Neural cell (in vitro differentiated cells): ENCODE measurements around the gene LRRC8B. TPM values are rescaled to one million over a fixed set of nuclear protein-coding genes. Genes with fewer than 3 reads are reported as not detected.

Experiments used
- H2AFZ ChIP-seq: fragments of 200-600, 300-800 bp; sonication (generic), shearing (Covaris generic); 2 replicates; pipeline ENCODE4 v1.6.0; 2014; ENCODE audit warnings: low read depth, mild to moderate bottlenecking, antibody characterized with exemption, low read length, moderate library complexity
- H3F3A ChIP-seq: fragments of 200-600 bp; shearing (Covaris generic); 2 replicates; pipeline ENCODE4 v1.6.1; 2016; ENCODE audit warnings: mild to moderate bottlenecking, moderate library complexity, mixed read lengths, antibody characterized with exemption, low read length; ENCODE audit not compliant: insufficient read depth, poor library complexity, severe bottlenecking
- H3K27ac ChIP-seq: fragments of 200-600, 300-800 bp; sonication (generic), shearing (Covaris generic); 2 replicates; pipeline ENCODE4 v1.5.1; 2014; ENCODE audit warnings: mild to moderate bottlenecking, low read length, moderate library complexity
- H3K27me3 ChIP-seq: fragments of 300-800, 200-600 bp; sonication (generic), shearing (Covaris generic); 2 replicates; pipeline ENCODE4 v1.6.0; 2014; ENCODE audit warnings: mild to moderate bottlenecking, low read depth, low read length, moderate library complexity; ENCODE audit not compliant: insufficient read depth
- H3K36me3 ChIP-seq: fragments of 300-800, 200-600 bp; sonication (generic), shearing (Covaris generic); 2 replicates; pipeline ENCODE4 v1.5.1; 2014; ENCODE audit warnings: mild to moderate bottlenecking, antibody characterized with exemption, low read length, moderate library complexity; ENCODE audit not compliant: insufficient read depth
- H3K4me2 ChIP-seq: fragments of 300-800, 200-600 bp; sonication (generic), shearing (Covaris generic); 2 replicates; pipeline ENCODE4 v1.6.0; 2014; ENCODE audit warnings: mild to moderate bottlenecking, low read length
- H3K4me3 ChIP-seq: fragments of 300-800, 200-600 bp; sonication (generic), shearing (Covaris generic); 2 replicates; pipeline ENCODE4 v1.5.1; 2014; ENCODE audit warnings: mild to moderate bottlenecking, low read length, moderate library complexity
- H3K79me2 ChIP-seq: fragments of 200-600 bp; shearing (Covaris generic); replicated peaks from 2 replicates; pipeline ENCODE4 v1.6.0; 2014; ENCODE audit warnings: mild to moderate bottlenecking, low read length, moderate library complexity; ENCODE audit not compliant: insufficient read depth
- H3K9ac ChIP-seq: fragments of 300-800, 200-600 bp; sonication (generic), shearing (Covaris generic); 2 replicates; pipeline ENCODE4 v1.6.1; 2016; ENCODE audit warnings: mild to moderate bottlenecking, low read length, mixed read lengths
- H3K9me2 ChIP-seq: fragments of 200-600 bp; shearing (Covaris generic); 2 replicates; pipeline ENCODE4 v1.6.1; 2016; ENCODE audit warnings: mild to moderate bottlenecking, low read length, mixed read lengths; ENCODE audit not compliant: insufficient read depth
- H3K9me3 ChIP-seq: fragments of 200-600, 300-800 bp; sonication (generic), shearing (Covaris generic); 2 replicates; pipeline ENCODE4 v1.6.1; 2016; ENCODE audit warnings: mild to moderate bottlenecking, mixed run types, low read length, moderate library complexity, mixed read lengths
- H4K20me1 ChIP-seq: fragments of 200-600 bp; shearing (Covaris generic); 2 replicates; pipeline ENCODE4 v1.6.1; 2016; ENCODE audit warnings: mild to moderate bottlenecking, mixed run types; ENCODE audit not compliant: insufficient read depth
- CTCF ChIP-seq: fragments of 450-650 bp; IDR thresholded peaks from 2 replicates; pipeline ENCODE4 v1.5.1; 2014; ENCODE audit warnings: antibody characterized with exemption, mild to moderate bottlenecking, moderate library complexity; ENCODE audit not compliant: poor library complexity, severe bottlenecking
- EP300 ChIP-seq: fragments of 450-650 bp; conservative IDR thresholded peaks from 2 replicates; pipeline ENCODE4 v1.6.1; 2014; ENCODE audit warnings: antibody characterized with exemption, mild to moderate bottlenecking, moderate library complexity; ENCODE audit not compliant: poor library complexity, severe bottlenecking
- EZH2 ChIP-seq: fragments of 200-600, 300-800 bp; shearing (Covaris generic), sonication (generic); IDR thresholded peaks from 2 replicates; pipeline ENCODE4 v1.6.1; 2014; ENCODE audit warnings: antibody characterized with exemption, low read length, borderline replicate concordance, mild to moderate bottlenecking; ENCODE audit not compliant: insufficient read depth, poor library complexity, severe bottlenecking
- MXI1 ChIP-seq: fragments of 450-650 bp; conservative IDR thresholded peaks from 2 replicates; pipeline ENCODE4 v1.6.1; 2014; ENCODE audit warnings: antibody characterized with exemption, mild to moderate bottlenecking; ENCODE audit not compliant: poor library complexity, severe bottlenecking
- POLR2AphosphoS5 ChIP-seq: IDR thresholded peaks from 2 replicates; pipeline ENCODE4 v1.6.1; 2012
- RAD21 ChIP-seq: fragments of 450-650 bp; conservative IDR thresholded peaks from 2 replicates; pipeline ENCODE4 v1.6.1; 2014; ENCODE audit warnings: antibody characterized with exemption, mild to moderate bottlenecking, moderate library complexity
- SMC3 ChIP-seq: fragments of 450-650 bp; conservative IDR thresholded peaks from 2 replicates; pipeline ENCODE4 v1.6.1; 2014; ENCODE audit warnings: antibody characterized with exemption, mild to moderate bottlenecking, moderate library complexity; ENCODE audit not compliant: poor library complexity
- TAF1 ChIP-seq: IDR thresholded peaks from 2 replicates; pipeline ENCODE4 v1.6.1; 2012; ENCODE audit warnings: low read depth
- polyA plus RNA-seq: library from polyadenylated mRNA; depleted of rRNA; stranded (reverse); fragments of >200 nt; gene quantifications from 2 replicates; pipeline ENCODE4 v1.2.3, GENCODE V29; 2014
- TF ChIP-seq, protein P1 (sequence below): IDR thresholded peaks from 2 replicates; pipeline ENCODE4 v1.6.1; 2012; ENCODE audit warnings: borderline replicate concordance

LRRC8B gene
- polyA plus RNA-seq, 1 donor from 2014 or later: 15.9 TPM

DNA sequence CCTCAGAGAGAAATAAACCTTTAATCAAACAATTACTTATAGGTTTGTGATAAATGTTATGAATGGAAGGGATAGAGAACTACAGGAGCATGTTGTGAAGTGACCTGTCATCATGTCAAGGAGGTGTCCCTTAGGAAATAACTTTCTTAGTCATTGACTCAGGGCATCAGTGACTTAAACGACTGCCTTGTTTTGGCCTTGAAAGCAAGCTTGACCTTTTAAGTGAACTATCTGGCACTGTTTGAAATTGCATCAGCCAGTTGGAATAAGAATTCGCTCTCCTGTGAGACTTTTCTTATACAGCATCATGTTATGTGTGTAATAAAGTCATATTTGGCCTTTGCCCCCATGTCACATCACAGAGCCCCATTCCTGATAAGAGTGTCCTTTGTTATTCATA, 30.9 kb downstream of the LRRC8B start:
- TF ChIP-seq MXI1 (no peak), TAF1 (no peak), POLR2AphosphoS5 (no peak)
- no peaks in the 10 kb centered on the region for H4K20me1 ChIP-seq
- no peaks in the 10 kb centered on the region for H3K27me3 ChIP-seq
- no peak overlapping the region for H3K4me3 ChIP-seq
- H3K36me3 ChIP-seq: peaks cover 4% of the 10 kb centered on the region
- no peak overlapping the region for H2AFZ ChIP-seq
- H3K4me2 ChIP-seq: no peak overlapping the region
- H3K9me3 ChIP-seq: no peaks in the 10 kb centered on the region
- no peaks in the 10 kb centered on the region for H3F3A ChIP-seq
- no peaks in the 10 kb centered on the region for H3K9me2 ChIP-seq
- H3K27ac ChIP-seq: no peak overlapping the region
- H3K9ac ChIP-seq: no peak overlapping the region
- no peaks in the 10 kb centered on the region for H3K79me2 ChIP-seq

- H3K9me2 ChIP-seq: no peaks in the 10 kb centered on the region
- H3K27ac ChIP-seq: no peak overlapping the region
- no peak overlapping the region for H2AFZ ChIP-seq
- no peaks in the 10 kb centered on the region for H3F3A ChIP-seq
- TF ChIP-seq, protein P1, sequence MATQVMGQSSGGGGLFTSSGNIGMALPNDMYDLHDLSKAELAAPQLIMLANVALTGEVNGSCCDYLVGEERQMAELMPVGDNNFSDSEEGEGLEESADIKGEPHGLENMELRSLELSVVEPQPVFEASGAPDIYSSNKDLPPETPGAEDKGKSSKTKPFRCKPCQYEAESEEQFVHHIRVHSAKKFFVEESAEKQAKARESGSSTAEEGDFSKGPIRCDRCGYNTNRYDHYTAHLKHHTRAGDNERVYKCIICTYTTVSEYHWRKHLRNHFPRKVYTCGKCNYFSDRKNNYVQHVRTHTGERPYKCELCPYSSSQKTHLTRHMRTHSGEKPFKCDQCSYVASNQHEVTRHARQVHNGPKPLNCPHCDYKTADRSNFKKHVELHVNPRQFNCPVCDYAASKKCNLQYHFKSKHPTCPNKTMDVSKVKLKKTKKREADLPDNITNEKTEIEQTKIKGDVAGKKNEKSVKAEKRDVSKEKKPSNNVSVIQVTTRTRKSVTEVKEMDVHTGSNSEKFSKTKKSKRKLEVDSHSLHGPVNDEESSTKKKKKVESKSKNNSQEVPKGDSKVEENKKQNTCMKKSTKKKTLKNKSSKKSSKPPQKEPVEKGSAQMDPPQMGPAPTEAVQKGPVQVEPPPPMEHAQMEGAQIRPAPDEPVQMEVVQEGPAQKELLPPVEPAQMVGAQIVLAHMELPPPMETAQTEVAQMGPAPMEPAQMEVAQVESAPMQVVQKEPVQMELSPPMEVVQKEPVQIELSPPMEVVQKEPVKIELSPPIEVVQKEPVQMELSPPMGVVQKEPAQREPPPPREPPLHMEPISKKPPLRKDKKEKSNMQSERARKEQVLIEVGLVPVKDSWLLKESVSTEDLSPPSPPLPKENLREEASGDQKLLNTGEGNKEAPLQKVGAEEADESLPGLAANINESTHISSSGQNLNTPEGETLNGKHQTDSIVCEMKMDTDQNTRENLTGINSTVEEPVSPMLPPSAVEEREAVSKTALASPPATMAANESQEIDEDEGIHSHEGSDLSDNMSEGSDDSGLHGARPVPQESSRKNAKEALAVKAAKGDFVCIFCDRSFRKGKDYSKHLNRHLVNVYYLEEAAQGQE: no peak
- H3K4me3 ChIP-seq: no peak overlapping the region
- no peaks in the 10 kb centered on the region for H3K27me3 ChIP-seq
- no peak overlapping the region for H3K9ac ChIP-seq
- no peaks in the 10 kb centered on the region for H3K9me3 ChIP-seq
- no peaks in the 10 kb centered on the region for H3K79me2 ChIP-seq
- peaks cover 4% of the 10 kb centered on the region for H3K36me3 ChIP-seq
- no peaks in the 10 kb centered on the region for H4K20me1 ChIP-seq
- H3K4me2 ChIP-seq: no peak overlapping the region
These were observed 32.3 kb downstream of the LRRC8B start for GRCh38 chr1:89556726-89557444.

DNA sequence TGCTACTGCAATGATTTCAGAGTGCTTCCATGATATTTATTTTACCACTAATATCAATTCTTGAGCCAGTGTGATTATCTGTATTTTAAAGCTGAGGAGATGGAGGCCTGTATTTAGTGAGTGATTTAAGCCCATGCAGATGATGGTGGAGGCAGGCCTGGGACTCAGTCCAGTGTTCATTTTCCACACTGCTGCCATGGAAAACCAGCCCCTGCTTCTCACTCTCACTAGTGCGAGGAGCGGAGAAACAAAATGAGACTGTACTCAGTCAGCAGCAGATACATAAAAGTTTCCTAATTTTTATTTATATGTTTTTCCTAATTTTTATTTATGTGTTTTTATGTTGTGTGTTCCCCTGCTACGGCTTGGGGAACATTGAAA, 32.8 kb downstream of the LRRC8B start:
- Histone ChIP-seq H4K20me1 (no peaks in the 10 kb centered on the region), H3K27ac (no peak overlapping the region)
- TF ChIP-seq MXI1 (no peak), RAD21 (no peak), TAF1 (no peak), SMC3 (no peak), EP300 (no peak), POLR2AphosphoS5 (no peak), CTCF (no peak), EZH2 (no peak)
- TF ChIP-seq, protein P1: no peak

More for the DNA sequence above, 32.8 kb downstream of the LRRC8B start:
- H3K4me2 ChIP-seq: no peak overlapping the region
- peaks cover 4% of the 10 kb centered on the region for H3K36me3 ChIP-seq
- no peaks in the 10 kb centered on the region for H3F3A ChIP-seq
- H3K9me2 ChIP-seq: no peaks in the 10 kb centered on the region
- H3K4me3 ChIP-seq: no peak overlapping the region
- H3K9me3 ChIP-seq: no peaks in the 10 kb centered on the region
- H3K9ac ChIP-seq: no peak overlapping the region
- H2AFZ ChIP-seq: no peak overlapping the region
- no peaks in the 10 kb centered on the region for H3K27me3 ChIP-seq
- no peaks in the 10 kb centered on the region for H3K79me2 ChIP-seq
